ENCODE results near the gene ELAC2. TPM values are rescaled to one million over a fixed set of nuclear protein-coding genes. Genes with fewer than 3 reads are reported as not detected.
"Not testable (repeated sequence)": the region's sequence is repeated elsewhere in the genome, so short reads cannot be mapped to it uniquely, and the experiment has no call there.

Gene ELAC2
- total RNA-seq, 2 donors from 2014 or later: 46.7 to 47.5 TPM

DNA sequence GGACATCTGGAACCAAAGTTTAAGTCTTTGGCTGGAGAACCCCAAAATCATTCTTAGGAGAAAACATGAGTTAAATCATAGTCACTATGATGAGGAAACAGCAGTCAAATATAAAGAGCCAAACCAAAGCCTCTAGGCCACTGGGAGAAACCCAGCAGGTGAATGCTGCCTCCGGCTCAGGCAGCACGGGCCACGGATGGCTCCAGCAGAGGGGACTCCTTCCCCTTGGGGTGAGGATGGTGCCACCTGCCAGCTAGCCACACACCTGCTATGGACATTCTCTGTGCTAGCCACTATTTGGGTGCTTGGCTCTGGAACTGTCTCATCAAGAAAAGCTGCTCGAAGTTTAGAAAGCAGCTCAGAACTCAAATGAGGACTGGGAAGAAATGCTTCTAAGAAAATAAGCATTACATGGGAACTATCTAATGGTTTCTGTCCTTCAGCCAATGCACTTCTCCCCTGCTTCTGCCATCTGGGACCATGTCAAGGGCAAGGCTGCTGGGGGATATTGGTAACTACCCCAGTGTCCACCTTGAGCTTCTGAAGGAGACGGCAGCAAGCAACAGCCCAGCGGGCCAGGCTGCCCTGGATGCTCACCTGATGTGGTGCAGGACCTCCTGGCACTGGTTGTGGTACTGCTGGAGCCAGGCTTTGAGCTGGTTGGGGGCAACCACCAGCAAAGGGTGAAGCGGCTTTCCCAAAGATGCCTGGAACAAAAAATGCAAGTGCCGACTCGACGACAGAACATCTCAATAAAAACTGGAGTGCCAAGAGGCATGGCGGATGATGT lies 22.5 kb downstream of the ELAC2 start:
- ATAC-seq: no peak
- no peak for DNase-seq
- intact Hi-C loops (cut with DNase I): loop anchor here in 1 of 2 donors (10.0 kb wide), 1 partner anchor 450 kb away; no protein-coding TSS in a partner anchor

DNA sequence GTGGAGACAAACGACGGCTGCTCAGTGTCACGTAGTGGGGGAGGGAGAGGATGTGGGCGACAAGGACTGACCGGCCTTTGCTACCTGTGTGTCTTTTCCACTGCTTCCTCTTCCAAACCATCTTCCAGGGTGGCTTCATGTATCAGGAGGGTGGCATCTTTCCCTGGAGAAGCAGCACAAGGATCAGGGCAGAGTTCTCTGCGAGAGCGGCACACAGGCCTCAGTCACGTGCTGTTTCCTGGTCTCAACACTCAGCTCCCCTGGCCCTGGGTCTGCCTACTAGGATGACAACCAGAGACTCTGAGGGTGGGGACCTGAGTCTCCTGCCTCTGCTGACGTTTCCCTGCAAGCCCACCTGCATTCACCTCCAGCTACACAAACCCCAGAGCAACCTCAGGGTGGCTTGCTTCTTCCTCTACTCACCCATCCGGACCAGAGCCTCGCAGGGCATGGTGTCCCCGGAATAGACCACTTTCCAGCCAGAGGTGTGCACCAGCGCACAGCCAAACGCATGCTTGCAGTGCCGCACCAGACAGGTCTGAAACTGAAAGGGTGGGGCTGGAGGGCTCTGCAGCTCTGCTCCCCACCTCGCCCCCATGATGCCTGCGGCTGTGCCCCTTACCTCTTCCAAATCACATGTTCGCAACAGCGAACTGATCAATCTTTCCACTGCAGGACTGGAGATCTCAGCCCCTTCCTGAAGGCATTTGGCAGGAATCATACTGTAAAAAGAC lies 23.3 kb downstream of the ELAC2 start:
- ATAC-seq (no peak), DNase-seq (no peak)
- intact Hi-C loops (cut with DNase I): loop anchor here in 1 of 2 donors (10.0 kb wide), 1 partner anchor 450 kb away; no protein-coding TSS in a partner anchor

DNA sequence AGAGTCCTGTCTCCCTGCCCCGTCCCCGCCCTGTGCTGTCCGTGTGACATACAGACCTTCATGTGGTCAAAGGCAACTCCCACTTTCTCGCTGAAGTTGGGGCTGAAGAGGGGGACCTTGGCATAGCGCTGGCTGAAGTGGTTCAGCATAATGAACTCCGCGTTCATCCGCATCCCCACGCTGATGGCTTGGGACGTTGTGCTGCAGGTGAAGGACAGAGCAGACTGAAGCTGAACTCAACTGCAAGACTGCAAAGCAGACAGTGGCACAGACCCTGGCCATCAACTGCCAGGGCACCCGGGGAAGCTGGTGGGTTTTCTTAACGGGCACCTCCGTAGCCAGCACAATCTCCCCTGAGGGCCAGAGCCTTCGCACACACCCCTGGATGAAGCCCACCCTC lies 24.2 kb downstream of the ELAC2 start:
- no peak for DNase-seq
- no peak for ATAC-seq
- intact Hi-C loops (cut with DNase I): loop anchor here in 1 of 2 donors (10.0 kb wide), 1 partner anchor 449 kb away; no protein-coding TSS in a partner anchor

DNA sequence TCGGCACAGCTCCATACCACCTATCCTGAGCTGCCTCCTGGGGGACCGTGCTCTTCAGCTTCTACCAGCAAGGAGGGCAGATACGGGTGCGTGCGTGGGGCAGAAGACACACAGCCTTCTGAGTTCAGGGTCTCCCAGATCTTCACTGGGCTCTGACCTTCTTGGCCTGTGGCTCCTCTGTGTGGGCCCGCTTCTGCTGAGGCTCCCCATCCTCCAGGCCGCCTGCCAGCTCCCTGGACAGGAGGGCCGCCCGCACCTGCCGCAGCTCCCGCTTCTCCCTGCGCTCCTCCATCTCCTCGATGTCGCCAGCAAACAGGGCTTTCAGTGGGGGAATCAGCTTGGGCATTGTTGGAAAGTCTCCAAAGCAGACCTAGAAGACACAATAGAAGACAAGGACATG lies 25.2 kb downstream of the ELAC2 start:
- ATAC-seq: no peak
- intact Hi-C loops (cut with DNase I): loop anchor here in 1 of 2 donors (10.0 kb wide), 1 partner anchor 448 kb away; no protein-coding TSS in a partner anchor
- DNase-seq: no peak

DNA sequence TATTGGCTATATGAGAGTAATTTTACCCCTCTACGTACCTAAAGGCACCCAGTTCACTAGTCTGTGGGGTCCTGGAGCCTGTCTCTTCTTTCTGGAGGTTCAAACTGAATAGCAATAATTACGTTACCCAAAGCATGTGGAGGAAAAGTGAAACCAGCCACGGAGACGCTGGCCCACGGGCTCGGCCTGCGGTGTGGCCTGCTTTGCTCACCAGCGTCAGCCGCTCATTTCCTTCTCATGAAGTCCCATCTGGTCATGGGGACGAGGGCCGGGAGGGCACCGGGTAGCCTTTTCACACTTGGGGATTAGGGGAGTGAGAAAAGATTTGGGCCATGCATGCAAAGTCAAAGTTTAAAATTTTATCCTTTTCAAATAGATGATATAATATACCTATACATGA lies 26.9 kb downstream of the ELAC2 start:
- no peak for DNase-seq
- intact Hi-C loops (cut with DNase I): loop anchor here in 1 of 2 donors (10.0 kb wide), 1 partner anchor 446 kb away; no protein-coding TSS in a partner anchor
- ATAC-seq: no peak

DNA sequence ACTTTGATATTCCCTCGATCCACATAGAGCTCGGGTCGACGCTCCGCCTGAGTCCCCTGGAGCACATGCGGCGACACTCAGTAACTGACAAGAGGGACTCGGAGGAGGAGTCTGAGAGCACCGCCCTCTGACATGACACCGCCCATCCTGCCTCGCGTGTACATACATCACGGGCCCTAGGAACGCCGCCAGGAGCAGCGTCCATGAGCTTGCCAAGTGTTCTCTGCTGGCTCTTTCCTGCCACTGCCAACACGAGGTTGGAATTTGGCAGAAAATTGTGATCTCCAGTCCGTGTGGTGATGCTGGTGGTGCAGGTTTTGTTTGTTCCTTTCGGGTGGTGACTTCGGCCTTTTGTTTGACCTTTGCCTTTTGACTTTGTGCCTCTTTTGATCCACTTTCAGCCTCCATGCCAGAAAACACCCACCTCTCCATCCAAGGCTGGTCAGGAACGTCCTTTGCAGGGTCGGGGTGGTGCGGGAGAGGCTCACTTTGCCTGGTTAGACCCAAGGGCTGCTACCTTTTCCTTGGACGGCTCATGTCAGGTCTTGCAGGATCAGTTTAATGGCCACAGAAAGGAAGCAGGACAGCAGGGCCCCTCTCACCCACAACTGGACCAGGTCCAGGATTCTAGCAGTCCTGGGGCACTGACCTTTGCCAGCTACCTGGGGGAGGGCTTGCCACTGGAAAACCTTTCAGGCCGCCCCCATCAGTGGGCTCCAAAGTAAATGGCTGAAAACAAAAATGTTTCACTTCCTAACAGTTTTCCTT lies 27.6 kb downstream of the ELAC2 start:
- peak; percentile 68 to 77 for ATAC-seq
- peak; percentile 73 for DNase-seq
- intact Hi-C loops (cut with DNase I): loop anchor here in 1 of 2 donors (10.0 kb wide), 1 partner anchor 445 kb away; no protein-coding TSS in a partner anchor

DNA sequence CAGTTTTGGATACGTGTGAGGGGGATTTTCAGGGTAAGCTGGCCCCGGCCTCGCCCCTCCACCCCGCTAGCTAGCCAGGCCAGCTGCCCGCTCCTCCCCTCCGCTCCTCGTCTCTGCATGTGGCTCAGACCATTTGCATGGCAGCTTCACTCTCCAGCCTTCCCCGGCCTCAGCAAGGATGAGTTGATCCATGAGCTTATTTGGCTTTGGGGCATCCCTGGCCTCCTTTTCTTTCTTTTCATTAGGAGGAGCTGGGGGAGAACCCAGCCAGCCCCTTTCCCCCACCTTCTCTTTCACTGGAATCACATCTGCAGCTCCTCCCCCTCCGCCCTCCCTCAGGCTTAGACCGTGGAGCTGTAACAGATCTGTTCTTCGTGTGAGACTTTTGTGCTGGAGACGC lies 30.7 kb downstream of the ELAC2 start:
- intact Hi-C loops (cut with DNase I): loop anchor here in 1 of 2 donors (10.0 kb wide), 1 partner anchor 222 kb away; no protein-coding TSS in a partner anchor
- no peak for ATAC-seq
- DNase-seq: no peak

DNA sequence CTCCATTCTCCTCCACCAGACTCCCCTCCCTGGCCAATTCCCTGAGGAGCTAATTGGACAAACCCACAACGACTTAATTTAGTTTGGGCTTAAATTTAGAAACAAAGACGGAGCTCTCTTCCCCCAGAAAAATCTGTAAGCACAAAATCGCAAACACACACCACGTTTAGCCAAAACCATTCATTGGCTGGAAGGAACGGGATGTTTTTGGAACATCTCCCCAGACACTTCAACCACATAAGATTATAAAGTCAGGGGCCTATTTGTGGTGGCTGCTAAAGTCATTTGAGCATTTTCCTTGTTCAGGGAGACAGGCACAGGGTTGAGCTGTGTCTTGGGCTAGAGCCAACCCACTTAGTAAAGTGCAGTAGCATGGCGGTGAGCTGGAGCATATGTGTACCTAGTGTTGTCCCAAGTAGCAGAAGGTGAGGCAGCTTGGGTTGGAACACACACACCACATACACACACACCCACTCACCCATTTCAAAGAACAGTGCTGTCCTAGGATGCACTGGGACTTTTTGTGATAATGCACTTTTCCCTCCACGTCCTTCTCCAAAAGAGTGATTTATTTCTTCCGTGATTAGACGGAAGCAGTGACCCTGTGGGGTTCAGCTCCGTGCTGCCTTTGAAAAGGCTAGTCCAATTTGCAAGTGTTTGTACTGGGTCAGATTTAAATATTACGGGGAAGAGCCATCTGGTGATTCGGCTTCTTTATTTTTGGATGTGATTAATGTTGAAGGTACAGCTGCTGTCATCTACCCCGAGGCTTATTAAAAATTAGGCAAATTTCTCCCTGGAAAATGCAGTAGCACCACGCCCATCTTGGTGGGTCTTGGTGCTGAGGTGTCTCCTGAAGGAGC lies 32.2 kb downstream of the ELAC2 start:
- intact Hi-C loops (cut with DNase I): loop anchor here in 1 of 2 donors (10.0 kb wide), 1 partner anchor 221 kb away; no protein-coding TSS in a partner anchor
- ATAC-seq: peak; percentile 50 to 67
- DNase-seq: no peak

DNA sequence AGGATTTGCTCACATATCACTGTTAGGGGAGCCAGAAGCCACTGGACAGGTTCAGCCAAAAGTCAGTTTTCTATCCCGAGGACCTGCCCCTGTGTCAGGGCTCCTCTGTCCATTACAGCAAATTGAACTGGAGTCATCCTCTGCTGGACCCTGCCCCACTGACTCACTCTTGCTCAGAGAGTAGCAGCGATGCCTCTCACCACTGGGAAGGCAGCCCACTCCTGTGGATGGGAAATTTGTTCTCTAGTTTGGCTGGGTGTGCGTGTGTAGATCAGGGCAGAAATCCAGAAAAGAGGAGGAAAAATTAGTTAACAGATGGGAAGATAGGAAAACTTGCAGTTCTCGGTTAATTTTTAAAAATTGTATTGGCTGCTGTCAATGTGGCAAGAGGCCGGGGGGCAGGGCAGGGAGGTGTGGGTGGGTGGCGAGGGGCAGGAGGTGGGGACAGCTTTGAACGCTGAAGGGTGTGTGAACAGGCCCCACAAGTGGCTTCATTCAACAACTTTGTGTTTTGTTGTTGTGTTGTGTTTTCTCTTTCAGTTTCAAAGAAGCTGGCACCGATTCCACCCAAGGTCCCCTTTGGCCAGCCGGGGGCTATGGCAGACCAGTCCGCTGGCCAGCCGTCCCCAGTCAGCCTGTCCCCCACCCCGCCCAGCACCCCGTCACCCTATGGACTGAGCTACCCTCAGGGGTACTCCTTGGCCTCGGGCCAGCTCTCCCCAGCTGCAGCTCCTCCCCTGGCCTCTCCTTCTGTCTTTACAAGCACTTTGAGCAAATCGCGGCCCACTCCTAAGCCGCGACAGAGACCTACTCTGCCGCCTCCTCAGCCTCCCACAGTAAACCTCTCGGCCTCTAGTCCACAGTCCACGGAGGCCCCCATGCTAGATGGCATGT lies 33.6 kb downstream of the ELAC2 start:
- intact Hi-C loops (cut with DNase I): loop anchor here in 1 of 2 donors (10.0 kb wide), 1 partner anchor 219 kb away; no protein-coding TSS in a partner anchor
- DNase-seq (peak; percentile 80), ATAC-seq (peak; percentile 51 to 90)

DNA sequence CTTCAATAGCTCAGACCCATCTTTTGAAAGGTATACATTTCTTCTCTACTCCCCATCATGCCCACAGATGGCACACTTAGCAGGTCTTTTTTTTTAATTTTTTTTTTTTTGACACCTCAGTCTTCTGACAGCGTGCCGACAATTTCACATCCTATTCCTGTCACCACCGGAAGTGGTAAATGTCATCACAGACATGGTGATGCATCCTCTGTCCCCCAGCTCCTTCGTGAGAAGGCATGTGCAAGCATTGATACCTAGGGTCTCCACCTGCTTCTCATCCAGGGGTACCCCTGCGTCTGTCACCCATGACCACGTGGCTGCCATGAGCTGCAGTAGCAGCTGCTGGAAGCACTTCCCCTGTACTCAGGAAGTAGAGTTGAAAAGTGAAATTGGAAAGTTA lies 35.6 kb downstream of the ELAC2 start:
- ATAC-seq (no peak), DNase-seq (no peak)
- intact Hi-C loops (cut with DNase I): loop anchor here in 1 of 2 donors (10.0 kb wide), 1 partner anchor 217 kb away; no protein-coding TSS in a partner anchor

DNA sequence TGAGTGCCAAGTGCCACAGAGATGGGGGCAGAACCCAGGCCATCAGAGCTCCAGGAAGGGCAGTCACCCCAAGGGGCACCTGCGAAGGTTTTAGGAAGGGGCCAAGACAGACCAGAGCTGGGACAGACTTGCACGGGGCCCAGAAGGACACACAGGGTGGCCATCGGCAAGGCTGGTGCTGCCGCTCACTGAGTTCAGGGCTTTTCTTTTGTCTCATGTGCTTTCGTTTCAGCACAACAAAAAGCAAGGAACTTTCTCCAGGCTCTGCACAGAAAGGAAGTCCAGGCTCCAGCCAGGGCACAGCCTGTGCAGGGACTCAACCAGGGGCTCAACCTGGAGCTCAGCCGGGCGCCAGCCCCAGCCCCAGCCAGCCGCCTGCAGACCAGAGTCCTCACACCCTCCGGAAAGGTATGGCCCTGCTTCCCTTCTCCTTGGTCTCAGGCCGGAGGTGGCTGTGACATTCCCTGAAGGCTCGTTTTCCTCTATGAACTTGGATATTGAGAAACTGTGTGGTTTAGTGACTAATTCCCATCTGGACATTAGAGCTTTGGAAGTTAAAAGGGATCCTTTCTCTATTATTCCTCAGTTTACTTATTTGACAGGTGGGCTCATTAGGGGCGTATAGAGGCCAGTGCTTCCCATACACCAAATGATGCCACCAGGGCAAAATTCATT lies 37.9 kb downstream of the ELAC2 start:
- no peak for ATAC-seq
- DNase-seq: no peak
- intact Hi-C loops (cut with DNase I): loop anchor here in 1 of 2 donors (10.0 kb wide), 1 partner anchor 215 kb away; no protein-coding TSS in a partner anchor

DNA sequence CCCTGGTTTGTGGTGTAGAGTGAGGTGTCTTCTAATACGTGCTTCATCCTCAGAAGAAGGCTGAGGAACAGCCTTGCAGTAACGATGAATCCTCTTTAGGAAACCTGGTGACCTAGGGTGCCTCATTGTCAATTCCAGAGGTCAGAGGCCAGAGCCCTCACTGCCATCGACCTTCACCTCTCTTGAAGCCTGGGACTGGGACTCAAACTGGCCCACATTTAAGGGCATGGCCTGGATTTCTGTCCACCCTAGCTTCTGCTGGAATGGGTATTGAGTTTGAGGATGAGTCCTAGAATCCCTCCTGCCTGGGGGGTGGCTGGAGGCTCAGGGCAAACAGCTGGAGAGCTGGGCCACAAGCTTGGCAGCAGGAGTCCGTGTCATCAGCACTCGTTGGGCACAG lies 38.6 kb downstream of the ELAC2 start:
- DNase-seq (no peak), ATAC-seq (no peak)
- intact Hi-C loops (cut with DNase I): no loop called here

DNA sequence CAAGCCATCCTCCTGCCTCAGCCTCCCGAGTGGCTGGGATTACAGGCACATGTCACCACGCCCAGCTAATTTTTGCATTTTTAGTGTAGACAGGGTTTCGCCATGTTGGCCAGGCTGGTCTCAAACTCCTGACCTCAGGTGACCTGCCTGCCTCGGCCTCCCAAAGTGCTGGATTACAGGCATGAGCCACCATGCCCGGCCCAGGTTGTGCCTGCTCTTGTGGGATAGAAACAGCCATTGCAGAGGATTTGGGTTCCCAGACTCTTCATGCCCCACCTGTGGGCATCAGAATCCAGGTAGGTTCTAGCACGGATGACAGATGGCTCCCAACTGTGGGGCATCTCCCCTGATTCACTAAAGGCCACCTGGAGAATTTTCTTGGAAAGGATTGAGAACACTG lies 39.0 kb downstream of the ELAC2 start:
- DNase-seq; ATAC-seq; intact Hi-C loops (cut with DNase I): not testable (repeated sequence)

DNA sequence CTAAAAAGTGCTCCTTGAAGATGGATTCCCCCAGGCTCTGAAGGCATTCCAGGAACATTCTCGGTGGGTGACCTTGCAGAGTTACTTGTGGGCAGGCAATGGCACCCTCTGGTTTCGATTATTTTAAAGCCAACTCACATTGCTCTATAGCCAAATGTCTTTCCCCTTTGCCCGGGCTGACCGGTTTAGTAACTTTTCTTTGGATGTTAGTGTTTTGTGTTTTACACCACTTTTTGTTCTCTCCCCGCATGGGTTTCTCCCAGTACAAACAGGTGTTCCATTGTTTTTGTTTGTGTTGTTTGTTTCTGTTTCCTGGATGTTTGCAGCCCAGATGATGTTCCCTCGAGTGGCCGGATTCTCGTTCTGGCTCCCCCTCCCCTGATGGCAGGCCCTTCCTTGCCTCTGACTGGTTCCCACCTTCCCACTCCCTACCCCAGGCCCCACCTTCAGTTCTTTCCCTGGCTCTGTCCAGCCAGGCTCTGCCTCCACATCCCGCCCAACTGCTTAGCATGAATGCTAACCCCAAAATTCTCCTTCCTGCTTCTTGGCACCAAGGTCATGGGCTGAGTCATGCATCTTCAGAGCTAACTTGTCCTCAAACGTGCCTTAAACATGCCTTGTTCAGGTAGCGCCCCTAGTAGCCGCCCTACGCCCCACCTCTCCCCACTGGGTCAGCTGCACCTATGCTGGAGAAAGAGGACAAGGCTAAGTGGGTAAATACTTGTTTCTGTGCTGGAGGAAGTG lies 40.6 kb downstream of the ELAC2 start:
- ATAC-seq (no peak), DNase-seq (no peak)
- intact Hi-C loops (cut with DNase I): no loop called here

DNA sequence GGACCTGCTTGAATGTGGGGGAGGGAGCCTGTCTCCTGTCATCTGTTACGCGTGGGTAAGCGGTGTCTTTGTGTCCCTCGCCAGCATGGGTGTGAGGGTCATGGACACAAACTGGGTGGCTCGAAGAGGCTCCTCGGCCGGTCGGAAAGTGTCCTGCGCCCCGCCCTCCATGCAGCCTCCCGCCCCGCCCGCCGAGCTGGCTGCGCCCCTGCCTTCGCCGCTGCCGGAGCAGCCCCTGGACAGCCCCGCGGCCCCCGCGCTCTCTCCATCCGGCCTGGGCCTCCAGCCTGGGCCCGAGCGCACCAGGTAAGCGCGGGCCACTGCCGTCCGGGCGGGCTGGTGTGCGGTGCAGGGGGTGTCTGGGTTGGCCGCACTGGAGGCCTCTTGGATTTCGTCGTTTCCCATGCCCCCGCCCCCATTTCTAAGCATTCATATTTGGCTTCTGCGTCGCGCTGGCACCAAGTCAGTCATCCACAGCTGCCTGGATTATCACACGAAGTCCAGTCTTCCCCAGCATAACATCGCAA lies 43.8 kb downstream of the ELAC2 start:
- ATAC-seq: peak; percentile 75 to 80
- DNase-seq: no peak
- intact Hi-C loops (cut with DNase I): no loop called here
